IPS-18a (cell line): ENCODE measurements around the gene NCAM1.

Experiments
- H3K27ac ChIP-seq: one replicate; pipeline ENCODE4 v1.5.1; 2013; ENCODE audit warnings: low read length
- H3K27me3 ChIP-seq: one replicate; pipeline ENCODE4 v1.6.1; 2013; ENCODE audit warnings: mild to moderate bottlenecking, low read length; ENCODE audit not compliant: control insufficient read depth, insufficient read depth
- H3K36me3 ChIP-seq: one replicate; pipeline ENCODE4 v1.6.1; 2013; ENCODE audit warnings: low read depth, low read length; ENCODE audit not compliant: control insufficient read depth
- H3K4me1 ChIP-seq: one replicate; pipeline ENCODE4 v1.6.1; 2013; ENCODE audit warnings: low read depth, low read length; ENCODE audit not compliant: control insufficient read depth
- H3K4me3 ChIP-seq: one replicate; pipeline ENCODE4 v1.5.1; 2013; ENCODE audit warnings: low read length
- H3K9ac ChIP-seq: one replicate; pipeline ENCODE4 v1.6.1; 2013; ENCODE audit warnings: mild to moderate bottlenecking, low read length, moderate library complexity
- H3K9me3 ChIP-seq: one replicate; pipeline ENCODE4 v1.6.1; 2013; ENCODE audit warnings: low read depth, low read length; ENCODE audit not compliant: control insufficient read depth

NCAM1 gene

DNA sequence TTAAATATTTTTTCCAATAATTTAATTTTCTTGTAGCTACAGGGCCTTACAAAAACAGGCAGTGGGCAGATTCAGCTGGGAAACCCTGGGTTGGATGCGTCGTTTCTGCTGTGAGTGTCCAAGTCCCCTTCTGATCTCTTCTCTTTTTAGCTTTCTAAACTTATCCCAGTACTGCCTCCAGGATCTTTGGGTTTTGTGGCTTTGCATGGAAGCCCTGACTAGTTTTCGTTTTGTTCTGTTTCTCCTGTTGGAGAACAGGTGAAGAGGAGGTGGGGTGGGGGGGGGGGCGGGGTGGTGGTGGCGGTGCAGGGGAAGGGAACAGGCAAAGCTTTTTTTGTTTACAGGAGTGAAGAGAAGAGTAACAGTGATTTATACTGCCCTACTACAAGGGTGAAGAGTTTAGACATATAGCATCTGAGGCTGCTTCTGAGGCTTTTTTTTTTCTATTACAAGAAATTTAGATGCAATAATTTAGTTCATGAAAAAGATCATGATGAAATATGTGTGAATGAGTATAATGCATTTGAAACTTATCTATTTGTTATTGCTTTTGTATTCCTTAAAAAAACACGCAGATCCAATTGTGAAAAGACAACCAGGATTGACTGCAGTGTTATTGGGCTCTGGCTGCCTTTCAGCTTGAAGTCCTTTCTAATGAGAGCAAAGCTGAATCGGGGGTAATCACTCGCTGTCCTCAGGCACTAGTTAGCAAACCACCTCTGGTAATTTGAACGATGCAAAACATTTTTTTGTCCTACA lies 142.9 kb downstream of the NCAM1 start:
- H3K27ac ChIP-seq: no peak overlapping the region
- H3K36me3 ChIP-seq: no peaks in the 10 kb centered on the region
- no peaks in the 10 kb centered on the region for H3K9me3 ChIP-seq
- no peak overlapping the region for H3K4me3 ChIP-seq
- no peak overlapping the region for H3K9ac ChIP-seq
- H3K4me1 ChIP-seq: peaks cover 6% of the 10 kb centered on the region
- H3K27me3 ChIP-seq: no peaks in the 10 kb centered on the region

DNA sequence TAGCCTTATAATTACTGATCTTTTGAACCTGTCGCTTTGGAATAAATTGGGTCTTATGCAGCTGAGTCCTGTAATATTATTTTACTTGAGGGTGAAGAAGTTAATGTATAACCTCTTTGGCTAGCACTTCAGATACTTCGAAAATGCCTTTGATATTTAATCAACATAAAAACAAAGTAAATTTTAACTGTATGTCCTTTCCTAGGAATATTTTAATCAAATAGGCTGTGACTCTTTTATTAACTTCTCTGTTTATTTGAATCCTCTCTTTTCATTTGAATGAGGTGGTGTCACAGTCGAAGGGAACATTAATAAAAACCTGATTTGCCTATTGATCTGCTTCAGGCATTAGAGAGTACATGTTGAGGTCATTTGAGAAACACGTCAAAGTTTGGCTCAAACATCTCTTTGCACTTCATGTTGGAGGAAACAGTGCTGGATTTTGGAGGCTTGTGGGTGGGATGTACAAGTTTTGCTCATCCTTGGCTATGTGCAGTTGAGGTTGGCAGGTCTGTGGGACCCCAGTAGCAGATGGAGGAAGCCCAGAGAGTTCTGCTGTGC lies 143.6 kb downstream of the NCAM1 start:
- no peaks in the 10 kb centered on the region for H3K9me3 ChIP-seq
- H3K4me3 ChIP-seq: no peak overlapping the region
- H3K9ac ChIP-seq: no peak overlapping the region
- H3K4me1 ChIP-seq: peaks cover 6% of the 10 kb centered on the region
- no peak overlapping the region for H3K27ac ChIP-seq
- H3K27me3 ChIP-seq: no peaks in the 10 kb centered on the region
- H3K36me3 ChIP-seq: no peaks in the 10 kb centered on the region

DNA sequence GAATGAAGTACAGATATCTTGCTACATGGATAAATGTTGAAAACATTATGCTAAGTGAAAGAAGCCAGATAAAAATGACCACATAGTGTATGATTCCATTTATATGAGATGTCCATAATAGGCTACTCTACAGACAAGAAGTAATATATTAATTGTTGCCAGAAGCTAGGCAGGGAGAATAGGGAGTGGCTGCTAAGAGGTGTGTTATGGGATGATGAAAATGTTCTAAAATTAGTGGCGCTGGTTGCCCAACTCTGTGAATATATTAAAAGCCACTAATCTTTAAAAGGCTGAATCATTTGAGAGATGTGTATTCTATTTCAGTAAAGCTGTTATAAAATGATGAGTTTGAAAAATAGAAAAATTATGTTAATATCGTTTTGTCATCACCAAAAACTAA lies 144.4 kb downstream of the NCAM1 start:
- no peaks in the 10 kb centered on the region for H3K27me3 ChIP-seq
- no peaks in the 10 kb centered on the region for H3K9me3 ChIP-seq
- H3K27ac ChIP-seq: no peak overlapping the region
- no peak overlapping the region for H3K4me3 ChIP-seq
- H3K36me3 ChIP-seq: no peaks in the 10 kb centered on the region
- H3K9ac ChIP-seq: no peak overlapping the region
- peaks cover 6% of the 10 kb centered on the region for H3K4me1 ChIP-seq

DNA sequence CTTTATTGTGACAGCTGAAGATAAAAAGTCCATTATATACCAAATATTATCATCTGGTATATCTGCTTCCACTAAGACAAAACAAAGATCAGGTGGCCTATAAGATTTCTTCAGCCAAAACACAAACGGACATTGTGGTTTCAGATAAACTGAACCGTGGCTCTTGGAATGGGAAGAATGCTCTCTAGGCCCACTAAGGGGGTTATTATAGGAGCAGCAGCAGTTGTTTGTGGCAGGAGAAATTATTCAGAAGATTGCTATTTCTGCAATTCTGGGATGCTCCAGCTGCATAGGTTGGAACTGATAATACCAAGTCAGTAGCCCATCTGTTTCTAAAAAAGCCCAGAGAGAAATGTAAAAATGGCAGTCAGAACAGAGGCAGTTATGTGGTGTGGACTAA lies 145.3 kb downstream of the NCAM1 start:
- H3K4me1 ChIP-seq: peaks cover 6% of the 10 kb centered on the region
- H3K9me3 ChIP-seq: no peaks in the 10 kb centered on the region
- no peak overlapping the region for H3K27ac ChIP-seq
- H3K4me3 ChIP-seq: no peak overlapping the region
- no peaks in the 10 kb centered on the region for H3K27me3 ChIP-seq
- H3K36me3 ChIP-seq: no peaks in the 10 kb centered on the region
- H3K9ac ChIP-seq: no peak overlapping the region

DNA sequence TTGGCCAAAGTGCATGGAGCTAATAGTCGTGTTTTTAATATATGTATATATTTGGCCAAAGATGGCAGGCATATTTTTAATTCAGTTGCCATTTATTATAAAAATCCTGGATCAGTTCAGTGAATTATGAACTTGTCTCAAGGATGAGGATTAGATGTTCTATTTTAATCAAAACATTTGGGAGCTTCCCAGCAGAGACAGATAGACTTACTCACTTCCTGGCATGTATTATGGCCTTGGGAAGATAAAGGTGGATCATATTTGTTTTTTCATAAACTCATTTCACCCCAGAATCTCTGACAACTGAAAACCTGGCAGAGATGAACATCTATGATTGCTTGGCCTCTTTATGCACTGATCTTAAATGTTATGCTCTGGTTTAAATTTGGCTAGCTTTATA lies 148.8 kb downstream of the NCAM1 start:
- Histone ChIP-seq H3K36me3 (no peaks in the 10 kb centered on the region), H3K4me3 (no peak overlapping the region), H3K9ac (no peak overlapping the region), H3K27me3 (no peaks in the 10 kb centered on the region), H3K9me3 (no peaks in the 10 kb centered on the region), H3K4me1 (no peaks in the 10 kb centered on the region), H3K27ac (no peak overlapping the region)

DNA sequence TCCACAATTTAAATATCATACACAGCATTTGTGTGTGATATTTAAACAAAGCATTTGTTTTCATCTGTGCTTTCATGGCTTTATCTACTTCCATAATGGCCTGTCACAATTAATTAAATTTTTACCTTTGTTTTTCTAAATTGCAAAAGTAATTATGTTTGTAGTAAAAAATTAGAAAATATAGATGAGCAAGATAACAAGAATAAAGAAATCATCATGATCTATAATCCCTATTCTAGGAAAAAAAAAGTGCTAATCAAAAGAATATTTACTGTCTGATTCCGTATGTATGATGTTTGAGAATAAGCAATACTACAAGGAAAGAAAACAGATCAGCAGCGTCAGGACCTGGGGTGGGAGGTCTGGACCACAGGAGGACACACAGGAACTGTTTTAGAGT lies 149.9 kb downstream of the NCAM1 start:
- no peaks in the 10 kb centered on the region for H3K4me1 ChIP-seq
- no peak overlapping the region for H3K9ac ChIP-seq
- no peaks in the 10 kb centered on the region for H3K36me3 ChIP-seq
- H3K27me3 ChIP-seq: no peaks in the 10 kb centered on the region
- no peak overlapping the region for H3K4me3 ChIP-seq
- H3K9me3 ChIP-seq: no peaks in the 10 kb centered on the region
- no peak overlapping the region for H3K27ac ChIP-seq

DNA sequence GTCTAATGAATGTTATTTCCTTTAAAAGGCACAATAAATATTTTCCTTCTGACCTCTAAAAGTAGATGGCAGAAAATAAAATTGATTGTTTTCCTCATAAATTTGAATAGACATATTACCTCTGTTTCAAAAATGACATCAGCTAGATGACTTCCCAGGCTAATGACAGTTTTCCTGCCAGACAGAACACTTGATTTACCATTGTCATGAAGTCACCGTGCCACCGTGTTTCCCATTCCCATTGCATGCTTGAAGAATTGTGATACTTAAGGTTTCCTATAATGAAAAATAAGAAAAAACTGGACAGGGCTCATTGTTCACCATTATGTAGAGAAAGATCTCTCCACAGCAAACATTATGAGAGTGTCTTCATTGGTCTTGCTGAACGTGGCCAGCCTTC lies 151.1 kb downstream of the NCAM1 start:
- Histone ChIP-seq H3K9me3 (no peaks in the 10 kb centered on the region), H3K27ac (no peak overlapping the region), H3K4me3 (no peak overlapping the region), H3K4me1 (no peaks in the 10 kb centered on the region), H3K9ac (no peak overlapping the region), H3K27me3 (no peaks in the 10 kb centered on the region), H3K36me3 (no peaks in the 10 kb centered on the region)

DNA sequence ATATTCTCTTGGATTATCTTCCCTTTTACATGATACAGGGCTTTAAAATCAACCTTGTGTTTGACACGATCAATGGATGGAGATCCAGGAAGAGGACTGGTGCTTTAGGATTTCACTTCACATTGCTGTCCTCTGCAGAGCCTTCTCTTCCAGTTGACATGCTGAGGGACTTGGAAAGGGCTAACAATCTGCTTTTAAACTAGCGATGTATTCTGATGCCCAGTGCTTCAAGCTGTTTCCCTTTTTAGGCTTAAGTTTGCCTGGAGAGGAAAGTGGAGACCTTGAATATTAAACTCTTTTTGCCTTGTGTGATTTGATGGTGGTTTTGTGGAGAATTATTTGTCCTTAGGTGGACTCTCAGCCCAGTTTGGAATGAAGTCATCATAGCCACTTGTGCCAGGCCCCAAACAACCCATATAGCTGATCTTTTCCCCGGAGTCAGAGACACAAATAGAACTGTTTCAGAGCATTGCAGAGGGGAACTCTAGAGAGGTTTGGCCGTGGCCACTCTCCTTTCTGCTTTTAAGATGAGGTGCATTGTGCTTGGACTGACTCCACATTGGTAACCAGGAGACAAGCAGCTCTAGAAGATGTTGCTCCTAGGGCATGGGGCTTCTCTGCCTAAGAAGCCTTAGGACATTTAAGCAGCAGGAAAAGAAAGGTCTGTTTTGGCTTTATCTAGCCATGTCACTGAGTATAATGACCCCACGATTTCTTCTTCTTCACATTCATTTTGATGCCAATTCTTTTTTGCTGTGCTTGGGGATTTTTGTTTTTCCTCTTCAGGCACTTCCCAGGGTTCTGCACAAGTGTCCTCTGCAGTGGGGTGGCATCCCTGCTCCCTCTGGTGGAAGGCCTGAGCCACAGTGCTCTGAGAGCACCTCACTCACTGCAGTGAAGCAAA lies 152.8 kb downstream of the NCAM1 start:
- H3K4me3 ChIP-seq: no peak overlapping the region

DNA sequence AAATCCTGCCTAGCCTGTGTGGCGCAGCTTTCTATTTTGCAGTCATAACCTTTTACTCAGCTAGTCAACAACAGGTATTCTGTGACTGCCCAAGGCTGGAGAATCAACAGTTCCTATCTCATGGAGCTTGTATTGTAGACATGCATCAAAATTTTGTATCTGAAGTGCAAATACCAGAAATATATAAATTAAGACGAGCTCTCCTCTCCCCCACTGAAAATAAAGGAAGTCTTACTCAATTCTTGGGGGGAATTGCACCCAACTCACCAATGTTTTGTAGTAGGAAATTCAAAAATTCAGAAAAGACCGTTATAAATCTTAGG lies 153.4 kb downstream of the NCAM1 start:
- Histone ChIP-seq H3K9me3 (no peaks in the 10 kb centered on the region), H3K4me3 (no peak overlapping the region), H3K9ac (no peak overlapping the region), H3K27ac (no peak overlapping the region), H3K36me3 (no peaks in the 10 kb centered on the region), H3K27me3 (no peaks in the 10 kb centered on the region), H3K4me1 (no peaks in the 10 kb centered on the region)

More for the DNA sequence above, 152.8 kb downstream of the NCAM1 start:
- H3K27me3 ChIP-seq: no peaks in the 10 kb centered on the region
- H3K27ac ChIP-seq: no peak overlapping the region
- H3K4me1 ChIP-seq: no peaks in the 10 kb centered on the region
- H3K36me3 ChIP-seq: no peaks in the 10 kb centered on the region
- no peak overlapping the region for H3K9ac ChIP-seq
- H3K9me3 ChIP-seq: no peaks in the 10 kb centered on the region

DNA sequence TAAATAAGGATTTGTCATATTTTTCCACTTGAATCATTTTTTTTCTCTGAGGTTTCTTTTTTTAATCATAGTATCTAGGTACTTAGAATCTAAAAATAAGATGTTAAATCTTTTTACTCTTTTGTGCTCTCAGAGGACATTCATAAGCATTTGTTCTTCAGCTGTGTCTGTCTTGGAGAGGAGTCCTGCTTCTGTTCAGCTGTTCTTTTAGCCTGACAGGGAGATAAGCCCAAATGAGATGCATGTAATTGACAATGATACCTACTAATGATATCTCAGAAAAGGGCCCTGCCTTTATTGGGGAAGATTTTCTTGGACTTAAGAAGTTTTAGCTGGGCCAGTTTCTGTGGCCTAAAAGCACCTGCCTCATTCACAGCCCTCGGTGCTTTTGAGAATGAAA lies 156.9 kb downstream of the NCAM1 start:
- no peak overlapping the region for H3K9ac ChIP-seq
- H3K27me3 ChIP-seq: no peaks in the 10 kb centered on the region
- no peaks in the 10 kb centered on the region for H3K9me3 ChIP-seq
- H3K4me1 ChIP-seq: peaks cover 8% of the 10 kb centered on the region
- H3K36me3 ChIP-seq: no peaks in the 10 kb centered on the region
- no peak overlapping the region for H3K4me3 ChIP-seq
- no peak overlapping the region for H3K27ac ChIP-seq

DNA sequence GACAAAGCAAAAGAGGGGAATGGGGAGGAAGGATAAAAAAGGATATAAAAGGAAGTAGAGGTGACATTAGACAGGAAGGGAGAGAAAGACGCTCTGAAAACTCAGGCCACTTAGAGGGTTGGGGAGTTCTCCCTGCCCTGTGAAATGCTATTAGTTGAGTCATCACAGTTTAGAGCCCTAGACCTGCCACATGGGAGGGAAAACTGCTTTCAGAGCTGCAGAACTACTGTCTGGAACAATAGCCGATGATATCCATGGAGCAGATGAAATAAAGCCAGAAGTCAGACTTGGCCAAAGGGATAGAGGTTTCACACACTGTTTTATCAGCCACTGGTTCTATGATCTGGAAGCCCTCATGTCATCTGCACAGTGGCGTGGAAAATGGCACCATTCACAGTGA lies 157.9 kb downstream of the NCAM1 start:
- H3K4me1 ChIP-seq: peaks cover 8% of the 10 kb centered on the region

More for the DNA sequence above, 157.9 kb downstream of the NCAM1 start:
- Histone ChIP-seq H3K27me3 (no peaks in the 10 kb centered on the region), H3K36me3 (no peaks in the 10 kb centered on the region), H3K27ac (no peak overlapping the region), H3K9ac (no peak overlapping the region), H3K9me3 (no peaks in the 10 kb centered on the region), H3K4me3 (no peak overlapping the region)
